Upper lobe of left lung (tissue), 4 donors: ENCODE measurements around the gene KCNQ4.

ENCODE experiments used
- POLR2A ChIP-seq, 4 donors: fragments of 450-650 bp; IDR thresholded peaks; one replicate each; pipeline ENCODE4 v1.5.1; 2016 to 2017; ENCODE audit warnings: antibody characterized with exemption in 4 of 4, mild to moderate bottlenecking in 2 of 4
- POLR2AphosphoS5 ChIP-seq, 2 donors: sonication (generic); formaldehyde crosslinking; IDR thresholded peaks; one replicate each; pipeline ENCODE4 v1.5.1; 2017; ENCODE audit warnings: antibody characterized with exemption in 2 of 2
- TF ChIP-seq, protein P1 (sequence below), 6 experiments: fragments of 450-650 bp in 4 of 6; fragments of 200-600 bp in 2 of 6; sonication (generic) in 2 of 6; IDR thresholded peaks; one replicate each; pipeline ENCODE4 v1.5.1; 2016 to 2019; ENCODE audit warnings: antibody characterized with exemption in 6 of 6

DNA sequence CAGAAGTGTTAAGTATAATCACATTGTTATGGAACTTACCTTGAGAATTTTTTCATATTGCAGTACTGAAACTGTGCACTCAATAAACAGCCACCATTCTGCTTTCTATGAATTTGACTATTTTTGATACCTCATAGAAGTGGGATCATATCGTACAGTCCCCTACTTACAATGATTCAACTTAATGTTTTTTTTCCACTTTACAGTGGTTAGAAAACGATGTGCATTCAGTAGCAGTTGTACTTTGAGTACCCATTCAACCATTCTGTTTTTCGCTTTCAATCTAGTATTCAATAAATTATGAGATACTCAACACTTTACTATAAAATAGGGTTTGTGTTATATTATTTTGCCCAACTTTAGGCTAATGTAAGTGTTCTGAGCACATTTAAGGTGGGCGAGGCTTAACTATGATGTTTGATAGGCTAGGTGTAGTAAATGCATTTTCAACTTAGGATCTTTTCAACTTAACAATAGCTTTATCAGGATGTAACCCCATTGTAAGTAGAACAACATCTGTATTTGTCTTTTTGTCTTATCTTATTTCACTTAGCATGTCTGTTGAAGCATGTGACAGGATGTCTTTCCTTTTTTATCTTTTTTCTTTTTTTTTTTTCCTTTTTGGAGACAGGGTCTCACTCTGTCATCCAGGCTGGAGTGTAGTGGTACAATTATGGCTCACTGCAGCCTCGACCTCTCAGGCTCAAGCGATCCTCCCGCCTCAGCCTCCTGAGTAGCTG is 42.4 kb upstream of the KCNQ4 start:
- TF ChIP-seq, protein P1, sequence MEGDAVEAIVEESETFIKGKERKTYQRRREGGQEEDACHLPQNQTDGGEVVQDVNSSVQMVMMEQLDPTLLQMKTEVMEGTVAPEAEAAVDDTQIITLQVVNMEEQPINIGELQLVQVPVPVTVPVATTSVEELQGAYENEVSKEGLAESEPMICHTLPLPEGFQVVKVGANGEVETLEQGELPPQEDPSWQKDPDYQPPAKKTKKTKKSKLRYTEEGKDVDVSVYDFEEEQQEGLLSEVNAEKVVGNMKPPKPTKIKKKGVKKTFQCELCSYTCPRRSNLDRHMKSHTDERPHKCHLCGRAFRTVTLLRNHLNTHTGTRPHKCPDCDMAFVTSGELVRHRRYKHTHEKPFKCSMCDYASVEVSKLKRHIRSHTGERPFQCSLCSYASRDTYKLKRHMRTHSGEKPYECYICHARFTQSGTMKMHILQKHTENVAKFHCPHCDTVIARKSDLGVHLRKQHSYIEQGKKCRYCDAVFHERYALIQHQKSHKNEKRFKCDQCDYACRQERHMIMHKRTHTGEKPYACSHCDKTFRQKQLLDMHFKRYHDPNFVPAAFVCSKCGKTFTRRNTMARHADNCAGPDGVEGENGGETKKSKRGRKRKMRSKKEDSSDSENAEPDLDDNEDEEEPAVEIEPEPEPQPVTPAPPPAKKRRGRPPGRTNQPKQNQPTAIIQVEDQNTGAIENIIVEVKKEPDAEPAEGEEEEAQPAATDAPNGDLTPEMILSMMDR (IDR thresholded peaks at IDR 0.05) = no peak
- no peak for TF ChIP-seq POLR2A (IDR thresholded peaks at IDR 0.05)
- TF ChIP-seq POLR2AphosphoS5 (IDR thresholded peaks at IDR 0.05) = no peak
